Ammon's horn (tissue), 1 donor: ENCODE results near the gene ENDOD1.

Experiments
- DNase-seq: peaks from one replicate; pipeline ENCODE4 v3.0.0-alpha.2; 2016; ENCODE audit warnings: low spot score

ENDOD1 gene

GRCh38 chr11:95175818-95176380, 86.3 kb downstream of the ENDOD1 start:
- no peak for DNase-seq
